Ishikawa (cell line): Measurements from ENCODE around the gene KRT13.

Source experiments
- CEBPB ChIP-seq: IDR thresholded peaks from 2 replicates; pipeline ENCODE4 v1.6.1; 2012
- EGR1 ChIP-seq: IDR thresholded peaks from 2 replicates; pipeline ENCODE4 v1.6.1; 2012
- EP300 ChIP-seq: IDR thresholded peaks from 2 replicates; pipeline ENCODE4 v1.6.1; 2012; ENCODE audit warnings: borderline replicate concordance
- FOXM1 ChIP-seq: IDR thresholded peaks from 2 replicates; pipeline ENCODE4 v1.6.1; 2012; ENCODE audit warnings: low read depth, borderline replicate concordance
- MAX ChIP-seq: IDR thresholded peaks from 2 replicates; pipeline ENCODE4 v1.6.1; 2012
- NFIC ChIP-seq: IDR thresholded peaks from 2 replicates; pipeline ENCODE4 v1.6.1; 2012
- REST ChIP-seq: IDR thresholded peaks from 2 replicates; pipeline ENCODE4 v1.6.1; 2012; ENCODE audit warnings: low read depth, mild to moderate bottlenecking
- TAF1 ChIP-seq: IDR thresholded peaks from 2 replicates; pipeline ENCODE4 v1.6.1; 2012; ENCODE audit warnings: low read depth, mild to moderate bottlenecking
- TCF12 ChIP-seq: IDR thresholded peaks from 2 replicates; pipeline ENCODE4 v1.6.1; 2012; ENCODE audit warnings: low read depth
- TEAD4 ChIP-seq: IDR thresholded peaks from 2 replicates; pipeline ENCODE4 v1.6.1; 2012
- USF1 ChIP-seq: IDR thresholded peaks from 2 replicates; pipeline ENCODE4 v1.6.1; 2012
- YY1 ChIP-seq: IDR thresholded peaks from 2 replicates; pipeline ENCODE4 v1.6.1; 2012; ENCODE audit warnings: low read depth
- ZBTB7A ChIP-seq: IDR thresholded peaks from 2 replicates; pipeline ENCODE4 v1.6.1; 2012; ENCODE audit warnings: low read depth

- TF ChIP-seq YY1: no peak
- TF ChIP-seq NFIC: no peak
- TF ChIP-seq EP300: no peak
- no peak for TF ChIP-seq TCF12
- TF ChIP-seq CEBPB: no peak
- no peak for TF ChIP-seq TEAD4
- no peak for TF ChIP-seq ZBTB7A
- no peak for TF ChIP-seq REST
- no peak for TF ChIP-seq TAF1
- no peak for TF ChIP-seq EGR1
- TF ChIP-seq MAX: no peak
- TF ChIP-seq USF1: no peak
- no peak for TF ChIP-seq FOXM1
Measured at GRCh38 chr17:41490000-41490990, 15.1 kb downstream of the KRT13 start.
